ENCODE data around the gene PEX11G. TPM values are rescaled to one million over a fixed set of nuclear protein-coding genes. Genes with fewer than 3 reads are reported as not detected.

PEX11G gene
- total and polyA plus RNA-seq, 2 donors (not counting 3 experiments of a cell fraction or from before 2014, with no cell fraction given): 1.3 to 1.9 TPM

DNA sequence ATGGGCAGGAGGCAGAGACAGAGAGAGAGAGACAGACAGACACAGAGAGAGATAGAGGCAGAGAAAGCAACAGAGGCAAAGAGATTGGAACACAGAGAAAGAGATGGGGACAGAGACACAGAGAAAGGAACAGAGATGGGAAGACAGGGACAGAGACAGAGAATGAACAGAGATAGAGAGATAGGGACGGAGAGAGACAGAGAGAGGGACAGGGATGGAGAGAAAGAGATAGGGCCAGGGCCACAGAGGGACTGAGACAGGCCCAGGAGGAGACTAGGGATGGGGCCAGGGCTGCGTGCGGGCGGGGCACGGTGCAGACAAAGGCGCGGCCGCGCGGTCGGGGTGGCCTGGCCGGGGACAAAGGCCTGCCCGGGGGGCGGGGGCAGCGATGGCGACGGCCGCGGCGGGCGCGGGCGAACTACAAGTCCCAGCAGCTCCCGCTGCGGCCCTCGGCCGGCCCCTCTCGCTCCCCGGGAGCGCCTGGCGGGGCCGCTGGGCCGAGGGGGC lies 26.9 kb upstream of the PEX11G start, which contains the start of gene ZNF358:
Gene ZNF358, plus strand, starts transcription at position 459 of the 507 bp plus-strand sequence. CDS start 3,140 bp downstream, outside the sequence.
- dilution Hi-C loops (cut with MboI; ENCODE audit: extremely low pct_ligation_motif_present, low sequenced_read_pairs) (no loop called here), intact Hi-C loops (cut with micrococcal nuclease) (no loop called here)
- TF ChIP-seq FOS (IDR thresholded peaks at IDR 0.05; ENCODE audit: borderline replicate concordance, insufficient read depth, low read length): no peak
- peak; percentile 84 for TF ChIP-seq POLR2A (IDR thresholded peaks at IDR 0.05; ENCODE audit: low read depth, low read length)
- no peak for TF ChIP-seq EZH2 (IDR thresholded peaks at IDR 0.05; ENCODE audit: borderline replicate concordance, low read depth, low read length, severe bottlenecking)
- TF ChIP-seq MYC (IDR thresholded peaks at IDR 0.05; ENCODE audit: low read depth, low read length): no peak
- no peak for TF ChIP-seq GATA2 (IDR thresholded peaks at IDR 0.05; ENCODE audit: insufficient read depth, insufficient read length, low read depth, low read length)
- TF ChIP-seq POLR2AphosphoS5 (IDR thresholded peaks at IDR 0.05; ENCODE audit: insufficient read depth, low read depth, low read length): peak; percentile 87
- no peak for TF ChIP-seq JUN (IDR thresholded peaks at IDR 0.05; ENCODE audit: borderline replicate concordance, insufficient read depth, insufficient read length, low read depth)
- TF ChIP-seq, protein P1, sequence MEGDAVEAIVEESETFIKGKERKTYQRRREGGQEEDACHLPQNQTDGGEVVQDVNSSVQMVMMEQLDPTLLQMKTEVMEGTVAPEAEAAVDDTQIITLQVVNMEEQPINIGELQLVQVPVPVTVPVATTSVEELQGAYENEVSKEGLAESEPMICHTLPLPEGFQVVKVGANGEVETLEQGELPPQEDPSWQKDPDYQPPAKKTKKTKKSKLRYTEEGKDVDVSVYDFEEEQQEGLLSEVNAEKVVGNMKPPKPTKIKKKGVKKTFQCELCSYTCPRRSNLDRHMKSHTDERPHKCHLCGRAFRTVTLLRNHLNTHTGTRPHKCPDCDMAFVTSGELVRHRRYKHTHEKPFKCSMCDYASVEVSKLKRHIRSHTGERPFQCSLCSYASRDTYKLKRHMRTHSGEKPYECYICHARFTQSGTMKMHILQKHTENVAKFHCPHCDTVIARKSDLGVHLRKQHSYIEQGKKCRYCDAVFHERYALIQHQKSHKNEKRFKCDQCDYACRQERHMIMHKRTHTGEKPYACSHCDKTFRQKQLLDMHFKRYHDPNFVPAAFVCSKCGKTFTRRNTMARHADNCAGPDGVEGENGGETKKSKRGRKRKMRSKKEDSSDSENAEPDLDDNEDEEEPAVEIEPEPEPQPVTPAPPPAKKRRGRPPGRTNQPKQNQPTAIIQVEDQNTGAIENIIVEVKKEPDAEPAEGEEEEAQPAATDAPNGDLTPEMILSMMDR (IDR thresholded peaks at IDR 0.05; ENCODE audit: extremely low read depth in 1 of 2, insufficient read depth in 1 of 2, low read depth in 1 of 2, low read length in 2 of 2): no peak
- TF ChIP-seq, protein P2, sequence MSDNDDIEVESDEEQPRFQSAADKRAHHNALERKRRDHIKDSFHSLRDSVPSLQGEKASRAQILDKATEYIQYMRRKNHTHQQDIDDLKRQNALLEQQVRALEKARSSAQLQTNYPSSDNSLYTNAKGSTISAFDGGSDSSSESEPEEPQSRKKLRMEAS (IDR thresholded peaks at IDR 0.05; ENCODE audit: insufficient read depth, insufficient read length): no peak

More for the DNA sequence above, 26.9 kb upstream of the PEX11G start, which contains the start of gene ZNF358:
- Histone ChIP-seq H3K9ac (replicated peaks; ENCODE audit: extremely low read depth, insufficient read depth, low read length) (peak within 1 kb of the TSS; percentile 90), H3K27me3 (ENCODE audit: control insufficient read depth in 2 of 2, insufficient read depth in 2 of 2, low read length in 2 of 2) (peaks cover 0 to 2% of the 10 kb centered on the region in 2 experiments), H4K20me1 (replicated peaks; ENCODE audit: control insufficient read depth, extremely low read depth, insufficient read depth, low read length) (no peaks in the 10 kb centered on the region), H3K27ac (ENCODE audit: insufficient read depth, low read depth, low read length) (peak within 1 kb of the TSS; percentile 41), H3K36me3 (ENCODE audit: control insufficient read depth in 2 of 2, extremely low read depth in 1 of 2, insufficient read depth in 2 of 2, low read length in 2 of 2) (peaks cover 0 to 9% of the 10 kb centered on the region in 2 experiments), H3K9me1 (replicated peaks; ENCODE audit: control insufficient read depth, extremely low read depth, insufficient read depth, low read length) (no peaks in the 10 kb centered on the region), H3K4me2 (ENCODE audit: insufficient read depth, low read length) (peak within 1 kb of the TSS; percentile 96), H3K9me3 (replicated peaks; ENCODE audit: control insufficient read depth, insufficient read depth, low read length) (no peaks in the 10 kb centered on the region), H2AFZ (ENCODE audit: low read depth, low read length) (peak within 1 kb of the TSS; percentile 100), H3K79me2 (ENCODE audit: control insufficient read depth, insufficient read depth, low read length) (peaks cover 4% of the 10 kb centered on the region), H3K4me3 (replicated peaks in 1 of 3; ENCODE audit: insufficient read depth in 1 of 3, low read depth in 1 of 3, low read length in 3 of 3) (peak within 1 kb of the TSS; percentile 65 to 77 (median 69)), H3K4me1 (ENCODE audit: control insufficient read depth, extremely low read depth, insufficient read depth, low read length) (peaks cover 12% of the 10 kb centered on the region)
- DNase-seq (ENCODE audit: low read depth, low spot score): peak; percentile 44
- CTCF ChIA-PET: interaction anchor here (0.7 to 1.6 kb wide), 4 partner anchors 8 to 162 kb away, joined by 3 to 5 read pairs (median 3); a partner anchor contains a TSS
- peak; percentile 77 for FAIRE-seq
- BruUV-seq (replicated peaks): no TSS peak
- POLR2A ChIA-PET: no interaction called here
